HL-60/S4 (cell line): ENCODE data around the gene GP1BA.

Experiments used
- in situ Hi-C: fragments of 300-500 bp; cut with MboI; formaldehyde crosslinking; loops from 2 replicates; pipeline ENCODE4 v1.14.3; 2022; ENCODE audit warnings: low sequenced_read_pairs

Gene GP1BA

DNA sequence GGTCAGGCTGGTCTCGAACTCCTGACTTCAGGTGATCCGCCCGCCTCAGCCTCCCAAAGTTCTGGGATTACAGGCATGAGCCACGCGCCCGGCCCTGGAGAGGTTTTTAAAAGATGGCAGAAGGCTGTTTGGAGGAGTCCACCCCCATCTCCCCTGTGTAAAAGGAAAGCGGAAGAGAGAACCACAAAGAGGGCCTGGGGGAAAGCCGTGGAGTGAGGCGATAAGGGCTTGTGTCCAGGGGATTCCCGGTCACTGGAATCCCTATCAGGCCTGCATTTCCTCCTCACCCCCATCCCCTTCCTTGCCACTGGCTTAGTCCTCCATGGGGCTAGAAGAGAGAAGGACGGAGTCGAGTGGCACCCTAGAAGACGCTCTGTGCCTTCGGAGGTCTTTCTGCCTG lies at the start of gene GP1BA:
Gene GP1BA (plus strand): TSS at position 315 of the 400 bp plus-strand sequence. CDS start 328 bp downstream, outside the sequence.
- in situ Hi-C loops = no loop called here

DNA sequence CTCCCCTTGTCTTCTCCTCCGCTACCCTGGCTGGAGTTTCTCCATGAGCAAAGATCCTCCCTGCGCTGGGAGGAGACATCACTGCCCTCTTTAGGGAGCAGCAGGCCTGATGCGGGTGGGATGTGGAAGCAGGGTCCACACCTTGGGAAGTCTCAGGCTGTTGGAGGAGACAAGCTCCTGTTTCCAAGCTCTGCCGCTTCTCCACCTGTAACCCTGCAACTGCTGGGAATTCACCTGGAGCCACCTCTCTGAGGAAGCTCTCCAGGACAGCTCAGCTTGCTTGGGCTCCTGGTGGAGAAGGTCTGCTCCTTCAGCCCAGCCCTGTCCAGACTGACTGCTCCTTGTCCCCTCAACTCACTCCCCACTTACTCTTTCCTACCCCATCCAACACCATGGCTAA lies 47.6 kb upstream of the GP1BA start:
- in situ Hi-C loops = loop anchor here (10.0 kb wide), 1 partner anchor 170 kb away; the partner anchor contains the start of gene ARRB2

DNA sequence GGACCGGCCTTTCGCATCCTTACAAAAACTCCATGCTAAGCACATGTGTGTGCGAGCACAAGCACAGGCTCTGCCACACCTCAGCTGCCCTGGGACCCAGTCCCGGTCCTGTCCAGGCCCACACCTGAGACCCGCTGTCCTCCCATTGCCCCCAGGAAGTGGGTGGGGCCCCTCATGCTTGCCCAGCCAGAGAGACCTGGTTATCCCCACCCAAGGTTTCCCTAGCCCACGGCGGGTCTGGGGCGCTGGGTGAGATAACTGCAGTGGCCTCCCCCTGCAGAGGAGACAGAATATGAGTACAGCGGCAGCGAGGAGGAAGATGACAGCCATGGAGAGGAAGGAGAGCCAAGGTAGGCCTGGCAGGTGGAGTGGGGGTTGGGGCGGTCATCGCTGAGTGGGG lies 45.2 kb upstream of the GP1BA start:
- in situ Hi-C loops = loop anchor here (10.0 kb wide), 1 partner anchor 172 kb away; the partner anchor contains the start of gene ARRB2

DNA sequence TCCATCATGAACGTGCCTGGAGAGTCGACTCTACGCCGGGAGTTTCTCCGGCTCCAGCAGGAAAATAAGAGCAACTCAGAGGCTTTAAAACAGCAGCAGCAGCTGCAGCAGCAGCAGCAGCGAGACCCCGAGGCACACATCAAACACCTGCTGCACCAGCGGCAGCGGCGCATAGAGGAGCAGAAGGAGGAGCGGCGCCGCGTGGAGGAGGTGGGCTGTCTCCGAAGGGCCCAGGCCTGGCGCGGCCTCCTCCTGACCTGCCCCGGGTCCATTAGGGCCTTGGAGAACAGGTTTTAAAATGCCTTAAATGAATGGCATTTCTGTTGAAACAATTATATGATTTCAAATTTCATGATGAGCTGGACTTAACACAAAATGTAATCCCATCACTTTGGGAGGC lies 44.5 kb upstream of the GP1BA start:
- in situ Hi-C loops = loop anchor here (10.0 kb wide), 1 partner anchor 173 kb away; the partner anchor contains the start of gene ARRB2

- in situ Hi-C loops = no loop called here
These were observed 40.4 kb upstream of the GP1BA start for GRCh38 chr17:4891411-4892410.

- in situ Hi-C loops = no loop called here
These were observed 39.4 kb upstream of the GP1BA start for GRCh38 chr17:4892499-4893221.

DNA sequence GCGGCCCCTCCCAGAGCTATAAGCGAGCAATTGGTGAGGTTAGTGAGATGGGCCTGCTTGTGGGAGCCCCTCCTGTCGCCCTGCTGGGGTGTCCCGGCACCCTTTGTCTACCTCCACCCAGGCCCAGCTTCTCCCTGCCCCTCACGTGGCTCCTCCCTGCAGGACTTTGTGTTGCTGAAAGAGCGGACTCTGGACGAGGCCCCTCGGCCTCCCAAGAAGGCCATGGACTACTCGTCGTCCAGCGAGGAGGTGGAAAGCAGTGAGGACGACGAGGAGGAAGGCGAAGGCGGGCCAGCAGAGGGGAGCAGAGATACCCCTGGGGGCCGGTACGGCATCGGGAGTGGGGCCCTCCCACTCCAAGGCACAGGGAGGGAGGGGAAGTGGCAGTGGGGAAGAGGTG lies 38.8 kb upstream of the GP1BA start:
- in situ Hi-C loops = no loop called here

DNA sequence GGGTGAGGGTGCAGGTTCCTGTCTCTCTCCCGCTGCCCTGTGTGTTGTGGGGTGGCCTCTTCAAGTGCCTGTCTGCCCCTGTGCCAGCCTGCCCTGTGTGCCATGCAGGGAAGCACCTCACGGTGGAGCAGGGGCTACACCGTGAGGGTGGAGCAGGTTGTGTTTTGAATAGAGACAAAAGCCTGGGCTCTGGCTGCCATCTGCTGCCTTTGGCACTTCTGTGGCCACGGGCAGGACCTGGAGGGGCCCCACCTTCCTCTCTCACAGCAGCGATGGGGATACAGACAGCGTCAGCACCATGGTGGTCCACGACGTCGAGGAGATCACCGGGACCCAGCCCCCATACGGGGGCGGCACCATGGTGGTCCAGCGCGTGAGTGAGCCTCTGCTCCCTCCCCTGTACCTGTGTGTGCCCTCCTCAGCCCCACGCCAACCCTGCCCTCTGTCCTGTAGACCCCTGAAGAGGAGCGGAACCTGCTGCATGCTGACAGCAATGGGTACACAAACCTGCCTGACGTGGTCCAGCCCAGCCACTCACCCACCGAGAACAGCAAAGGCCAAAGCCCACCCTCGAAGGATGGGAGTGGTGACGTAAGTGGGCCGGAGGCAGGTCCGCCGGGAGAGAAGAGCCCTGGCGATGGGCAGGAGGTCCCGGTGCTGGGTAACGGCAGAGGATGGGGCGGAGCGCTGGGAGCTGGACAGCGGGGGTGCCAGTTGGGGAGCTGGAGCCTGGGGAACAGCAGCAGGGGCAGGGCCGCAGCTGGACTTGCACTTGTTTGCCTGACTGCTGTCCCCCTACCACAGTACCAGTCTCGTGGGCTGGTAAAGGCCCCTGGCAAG lies 38.1 kb upstream of the GP1BA start:
- in situ Hi-C loops = no loop called here

GRCh38 chr17:4895121-4895520 lies 37.0 kb upstream of the GP1BA start:
- in situ Hi-C loops = no loop called here

DNA sequence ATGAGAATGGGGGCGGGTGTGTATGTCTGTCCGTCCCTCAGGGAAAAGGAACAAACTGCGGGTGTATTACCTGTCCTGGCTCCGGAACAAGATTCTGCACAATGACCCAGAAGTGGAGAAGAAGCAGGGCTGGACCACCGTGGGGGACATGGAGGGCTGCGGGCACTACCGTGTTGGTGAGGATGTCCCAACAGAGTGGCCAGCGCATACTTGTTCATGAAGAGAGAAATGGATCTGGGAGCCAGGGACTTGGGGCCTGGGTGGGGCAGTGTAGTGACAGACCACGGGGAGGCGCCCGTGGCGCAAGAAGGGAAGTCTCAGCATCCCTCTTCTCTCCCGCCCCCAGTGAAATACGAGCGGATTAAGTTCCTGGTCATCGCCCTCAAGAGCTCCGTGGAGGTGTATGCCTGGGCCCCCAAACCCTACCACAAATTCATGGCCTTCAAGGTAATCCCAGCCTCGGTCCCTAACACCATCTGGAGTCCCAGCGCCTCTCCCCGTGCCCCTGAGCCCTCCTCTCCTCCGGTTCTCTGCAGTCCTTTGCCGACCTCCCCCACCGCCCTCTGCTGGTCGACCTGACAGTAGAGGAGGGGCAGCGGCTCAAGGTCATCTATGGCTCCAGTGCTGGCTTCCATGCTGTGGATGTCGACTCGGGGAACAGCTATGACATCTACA lies 36.3 kb upstream of the GP1BA start:
- in situ Hi-C loops = no loop called here

DNA sequence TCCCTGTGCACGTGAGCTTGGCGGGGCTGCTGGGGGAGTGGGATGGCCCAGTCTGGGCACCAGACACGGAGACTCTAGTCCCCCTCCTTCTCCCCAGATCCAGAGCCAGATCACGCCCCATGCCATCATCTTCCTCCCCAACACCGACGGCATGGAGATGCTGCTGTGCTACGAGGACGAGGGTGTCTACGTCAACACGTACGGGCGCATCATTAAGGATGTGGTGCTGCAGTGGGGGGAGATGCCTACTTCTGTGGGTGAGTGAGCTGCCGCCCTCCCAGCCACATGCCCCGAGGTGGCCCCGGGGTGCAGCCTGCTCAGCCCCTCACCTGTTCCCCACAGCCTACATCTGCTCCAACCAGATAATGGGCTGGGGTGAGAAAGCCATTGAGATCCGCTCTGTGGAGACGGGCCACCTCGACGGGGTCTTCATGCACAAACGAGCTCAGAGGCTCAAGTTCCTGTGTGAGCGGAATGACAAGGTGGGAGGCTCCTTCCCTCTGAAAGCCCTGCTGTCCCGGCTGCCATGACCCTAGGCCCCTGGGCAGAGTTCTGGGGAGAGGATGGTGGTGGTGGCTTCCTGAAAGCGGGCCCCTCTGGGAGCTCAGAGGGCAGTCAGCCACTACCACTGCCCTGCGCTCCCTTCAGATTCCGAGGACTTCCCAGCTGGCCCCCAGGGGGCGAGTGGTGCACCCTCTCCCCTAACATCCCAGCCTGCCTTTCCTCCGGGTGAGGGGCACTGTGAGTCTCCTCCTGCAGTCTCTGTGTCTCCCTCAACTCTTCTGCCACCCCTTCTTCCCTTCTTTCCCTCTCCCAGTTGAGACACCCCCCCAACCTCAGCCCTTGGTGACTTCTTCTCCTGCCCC lies 35.5 kb upstream of the GP1BA start:
- in situ Hi-C loops = no loop called here

DNA sequence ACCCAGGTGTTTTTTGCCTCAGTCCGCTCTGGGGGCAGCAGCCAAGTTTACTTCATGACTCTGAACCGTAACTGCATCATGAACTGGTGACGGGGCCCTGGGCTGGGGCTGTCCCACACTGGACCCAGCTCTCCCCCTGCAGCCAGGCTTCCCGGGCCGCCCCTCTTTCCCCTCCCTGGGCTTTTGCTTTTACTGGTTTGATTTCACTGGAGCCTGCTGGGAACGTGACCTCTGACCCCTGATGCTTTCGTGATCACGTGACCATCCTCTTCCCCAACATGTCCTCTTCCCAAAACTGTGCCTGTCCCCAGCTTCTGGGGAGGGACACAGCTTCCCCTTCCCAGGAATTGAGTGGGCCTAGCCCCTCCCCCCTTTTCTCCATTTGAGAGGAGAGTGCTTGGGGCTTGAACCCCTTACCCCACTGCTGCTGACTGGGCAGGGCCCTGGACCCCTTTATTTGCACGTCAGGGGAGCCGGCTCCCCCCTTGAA lies 34.8 kb upstream of the GP1BA start:
- in situ Hi-C loops = no loop called here

DNA sequence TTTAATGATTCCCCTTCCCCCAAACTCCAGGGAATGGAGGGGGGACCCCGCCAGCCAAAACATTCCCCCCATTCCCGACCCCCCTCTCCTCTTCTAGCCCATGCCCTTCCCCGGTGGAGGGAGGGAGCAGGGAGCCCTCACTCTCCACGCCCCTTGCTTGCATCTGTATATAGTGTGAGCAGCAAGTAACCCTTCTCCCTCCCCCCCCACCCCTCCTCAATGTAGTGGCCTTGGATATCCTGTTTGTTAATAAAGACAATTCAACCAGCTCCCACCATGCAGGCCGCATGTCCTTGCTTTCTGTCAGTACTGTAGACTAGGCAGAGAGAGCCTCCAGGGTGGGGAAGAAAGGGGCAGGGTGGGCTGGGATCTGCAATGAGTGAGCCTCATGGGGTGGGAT lies 34.3 kb upstream of the GP1BA start:
- in situ Hi-C loops = no loop called here

DNA sequence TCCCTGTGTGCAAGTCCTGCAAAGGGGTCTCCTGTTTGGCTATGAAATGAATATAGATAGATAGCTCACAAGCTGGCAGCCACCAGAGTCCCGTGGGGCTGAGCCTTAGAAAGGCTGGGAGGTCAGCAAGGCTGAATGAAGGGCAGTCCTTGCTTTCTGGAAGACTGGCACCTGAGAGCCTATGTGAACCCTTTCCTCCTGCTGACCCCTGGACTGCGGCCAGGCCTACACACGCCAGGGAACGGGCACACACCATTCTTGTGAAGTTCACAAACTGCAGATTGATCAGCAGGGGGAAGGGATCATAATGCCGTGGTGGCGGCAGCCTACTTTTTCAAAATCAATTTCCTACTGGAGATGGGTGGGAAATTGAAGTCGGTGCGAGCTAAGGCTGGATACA lies 33.7 kb upstream of the GP1BA start:
- in situ Hi-C loops = no loop called here

DNA sequence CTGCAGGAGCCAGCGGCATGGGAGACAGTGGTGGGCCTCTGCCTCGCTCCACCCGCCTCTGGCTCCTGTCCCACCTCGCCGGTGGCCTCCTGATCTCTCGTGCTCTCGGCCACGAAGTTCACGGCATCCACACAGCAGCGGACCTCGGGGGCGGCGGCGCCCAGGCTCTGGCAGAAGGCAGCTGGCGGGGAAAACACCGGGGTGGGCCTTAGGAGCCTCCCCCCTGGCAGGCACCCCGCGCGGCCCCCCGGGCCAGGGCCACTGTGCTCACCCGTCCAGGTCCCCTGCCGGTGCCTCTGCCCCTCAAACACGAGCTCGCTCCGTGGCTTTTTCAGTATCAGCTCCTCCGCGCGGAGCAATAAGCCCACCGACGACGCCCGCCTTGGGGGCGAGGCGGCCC lies 33.1 kb upstream of the GP1BA start:
- in situ Hi-C loops = no loop called here

GRCh38 chr17:4899341-4900230 lies 32.5 kb upstream of the GP1BA start, which contains the start of gene C17orf107:
Gene C17orf107 (plus strand): TSS chr17:4899536. CDS start chr17:4899763, 227 bp downstream.
- in situ Hi-C loops = no loop called here

DNA sequence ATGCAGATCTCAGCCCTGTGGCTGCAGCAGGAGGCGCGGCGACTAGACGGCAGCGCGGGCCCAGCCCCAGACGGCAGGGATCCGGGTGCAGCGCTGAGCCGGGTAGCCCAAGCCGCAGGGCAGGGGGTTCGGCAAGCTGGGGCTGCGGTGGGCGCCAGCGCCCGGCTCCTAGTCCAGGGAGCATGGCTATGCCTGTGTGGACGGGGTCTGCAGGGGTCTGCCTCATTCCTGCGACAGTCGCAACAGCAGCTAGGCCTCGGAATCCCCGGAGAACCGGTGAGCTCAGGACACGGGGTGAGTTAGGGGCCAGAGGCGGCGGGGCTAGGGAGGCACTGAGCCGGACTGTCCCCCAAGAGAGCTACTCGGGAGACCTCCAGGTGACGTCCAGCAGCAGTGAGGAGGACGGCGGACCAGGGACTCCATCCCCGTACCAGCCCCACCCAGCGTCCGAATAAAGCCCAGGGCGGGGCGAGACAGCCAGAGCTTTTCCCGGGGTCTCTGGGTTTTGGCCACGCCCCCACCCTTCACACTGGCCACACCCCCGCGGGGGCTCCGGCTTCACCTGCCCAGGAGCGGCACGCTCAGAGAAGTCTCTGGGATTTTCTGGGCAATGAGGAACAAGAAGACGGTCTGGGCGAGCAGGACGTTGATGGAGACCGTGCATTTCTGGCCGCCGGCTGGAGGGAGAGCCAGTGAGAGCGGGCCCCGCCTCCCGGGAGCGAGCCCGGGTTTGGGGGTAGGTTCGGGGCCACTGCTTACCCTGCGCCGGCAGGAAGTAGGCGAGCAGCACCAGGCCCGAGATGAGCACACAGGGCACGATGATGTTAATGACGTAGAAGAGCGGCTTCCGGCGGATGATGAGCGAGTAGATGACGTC lies 31.6 kb upstream of the GP1BA start:
- in situ Hi-C loops = no loop called here
